H1 (cell line): Measurements from ENCODE around the gene GALNT11. TPM values are rescaled to one million over a fixed set of nuclear protein-coding genes. Genes with fewer than 3 reads are reported as not detected.

Experiments used
- CEBPB ChIP-seq: IDR thresholded peaks from 2 replicates; pipeline ENCODE4 v1.6.1; 2012; ENCODE audit warnings: low read depth, low read length
- CTCF ChIP-seq, 3 experiments: IDR thresholded peaks; 1 replicate in 2 of 3; 2 replicates in 1 of 3; pipeline versions ENCODE4 v1.5.1 to v1.6.1; 2011; ENCODE audit warnings: low read length in 3 of 3, mild to moderate bottlenecking in 3 of 3, inconsistent platforms in 2 of 3, low read depth in 1 of 3, moderate library complexity in 1 of 3; ENCODE audit not compliant: insufficient read depth in 1 of 3; ENCODE audit errors: control extremely low read depth in 1 of 3
- KDM4A ChIP-seq: IDR thresholded peaks from one replicate; pipeline ENCODE4 v1.7.1; 2012; ENCODE audit warnings: low read depth, mild to moderate bottlenecking, moderate library complexity, low read length, inconsistent platforms; ENCODE audit not compliant: severe bottlenecking
- PHF8 ChIP-seq: fragments of 200-600 bp; sonication (generic); conservative IDR thresholded peaks from 2 replicates; pipeline ENCODE4 v1.7.1; 2012; ENCODE audit warnings: low read depth, mild to moderate bottlenecking, inconsistent platforms, low read length, moderate library complexity
- RBBP5 ChIP-seq: IDR thresholded peaks from 2 replicates; pipeline ENCODE4 v1.7.1; 2012; ENCODE audit warnings: low read depth, mild to moderate bottlenecking, inconsistent platforms, low read length, moderate library complexity, borderline replicate concordance
- polyA plus RNA-seq, 7 experiments: library from polyadenylated mRNA; depleted of rRNA in 3 of 7; stranded (reverse) in 5 of 7; unstranded in 2 of 7; fragments of >200 nt in 5 of 7; fragments of 200-250 nt in 2 of 7; gene quantifications; 1 replicate in 5 of 7; 2 replicates in 1 of 7; 4 replicates in 1 of 7; pipeline versions ENCODE4 v1.2.1 to v1.2.3, GENCODE V29; 2011 to 2013; ENCODE audit warnings: missing spikeins in 2 of 7, mixed read lengths in 2 of 7
- total RNA-seq: library from RNA; stranded (reverse); fragmentation: NEBNext Ultra II Directional; extraction: Animal tissue kit (Norgen Biotek cat#: 25700); gene quantifications from 2 replicates; pipeline ENCODE4 v1.2.1, GENCODE V29; 2021

GALNT11 gene
- total and polyA plus RNA-seq, 2 of the 8 experiments (the other 6 are each of a cell fraction or from before 2014, with no cell fraction given), result 20.5 to 23.2 TPM

- TF ChIP-seq CTCF (IDR thresholded peaks at IDR 0.05; ENCODE audit: control extremely low read depth in 1 of 3, insufficient read depth in 1 of 3, low read depth in 1 of 3, low read length in 3 of 3) (peak; percentile 31 to 43 (median 32); a peak in 3 of 4 replicates), CEBPB (peak; percentile 56; the same call in 1 of the 2 replicates), RBBP5 (peak; percentile 52), PHF8 (peak; percentile 77), KDM4A (peak; percentile 91)
Observed at GRCh38 chr7:152025077-152025936, at the start of gene GALNT11 (continued).
